GM13976 (cell line): ENCODE data around the gene CA5A.
A peak's percentile ranks its signal among the peaks of the same experiment; 100 is the strongest.

Source experiments
- DNase-seq: peaks from one replicate; pipeline ENCODE4 v3.0.0; 2012; ENCODE audit warnings: low spot score
- in situ Hi-C: fragments of 300-500 bp; cut with MboI; formaldehyde crosslinking; loops from one replicate; pipeline ENCODE4 v1.12.0; 2022; ENCODE audit warnings: low sequenced_read_pairs, mixed read lengths, inconsistent platforms; ENCODE audit not compliant: unreplicated experiment
- TF ChIP-seq, protein P1 (sequence below): IDR thresholded peaks from 2 replicates; pipeline ENCODE4 v1.5.1; 2012; ENCODE audit warnings: borderline replicate concordance, mild to moderate bottlenecking; ENCODE audit not compliant: insufficient read depth; ENCODE audit errors: extremely low read depth, missing control alignments, control extremely low read depth

CA5A gene

DNA sequence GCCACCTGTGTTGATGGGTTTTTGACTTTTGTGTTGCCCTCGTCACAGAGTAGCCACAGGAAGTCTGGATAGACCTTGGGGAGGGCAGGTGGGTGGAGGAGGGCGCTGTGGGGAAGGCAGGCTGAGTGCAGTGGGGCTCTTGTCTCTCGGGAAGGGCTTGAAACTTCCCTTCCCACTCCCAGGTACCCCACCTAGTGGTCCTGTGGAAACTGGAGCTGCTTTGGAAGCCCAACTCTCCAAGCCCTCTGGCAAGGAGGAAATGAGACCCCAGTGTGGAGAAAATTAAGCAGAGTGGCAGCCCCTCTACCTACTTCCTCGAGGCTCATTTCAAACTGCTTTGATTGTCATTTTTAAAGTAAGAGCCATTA is 9.2 kb downstream of the CA5A start:
- TF ChIP-seq, protein P1, sequence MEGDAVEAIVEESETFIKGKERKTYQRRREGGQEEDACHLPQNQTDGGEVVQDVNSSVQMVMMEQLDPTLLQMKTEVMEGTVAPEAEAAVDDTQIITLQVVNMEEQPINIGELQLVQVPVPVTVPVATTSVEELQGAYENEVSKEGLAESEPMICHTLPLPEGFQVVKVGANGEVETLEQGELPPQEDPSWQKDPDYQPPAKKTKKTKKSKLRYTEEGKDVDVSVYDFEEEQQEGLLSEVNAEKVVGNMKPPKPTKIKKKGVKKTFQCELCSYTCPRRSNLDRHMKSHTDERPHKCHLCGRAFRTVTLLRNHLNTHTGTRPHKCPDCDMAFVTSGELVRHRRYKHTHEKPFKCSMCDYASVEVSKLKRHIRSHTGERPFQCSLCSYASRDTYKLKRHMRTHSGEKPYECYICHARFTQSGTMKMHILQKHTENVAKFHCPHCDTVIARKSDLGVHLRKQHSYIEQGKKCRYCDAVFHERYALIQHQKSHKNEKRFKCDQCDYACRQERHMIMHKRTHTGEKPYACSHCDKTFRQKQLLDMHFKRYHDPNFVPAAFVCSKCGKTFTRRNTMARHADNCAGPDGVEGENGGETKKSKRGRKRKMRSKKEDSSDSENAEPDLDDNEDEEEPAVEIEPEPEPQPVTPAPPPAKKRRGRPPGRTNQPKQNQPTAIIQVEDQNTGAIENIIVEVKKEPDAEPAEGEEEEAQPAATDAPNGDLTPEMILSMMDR, result no peak
- in situ Hi-C loops, result no loop called here
- no peak for DNase-seq

DNA sequence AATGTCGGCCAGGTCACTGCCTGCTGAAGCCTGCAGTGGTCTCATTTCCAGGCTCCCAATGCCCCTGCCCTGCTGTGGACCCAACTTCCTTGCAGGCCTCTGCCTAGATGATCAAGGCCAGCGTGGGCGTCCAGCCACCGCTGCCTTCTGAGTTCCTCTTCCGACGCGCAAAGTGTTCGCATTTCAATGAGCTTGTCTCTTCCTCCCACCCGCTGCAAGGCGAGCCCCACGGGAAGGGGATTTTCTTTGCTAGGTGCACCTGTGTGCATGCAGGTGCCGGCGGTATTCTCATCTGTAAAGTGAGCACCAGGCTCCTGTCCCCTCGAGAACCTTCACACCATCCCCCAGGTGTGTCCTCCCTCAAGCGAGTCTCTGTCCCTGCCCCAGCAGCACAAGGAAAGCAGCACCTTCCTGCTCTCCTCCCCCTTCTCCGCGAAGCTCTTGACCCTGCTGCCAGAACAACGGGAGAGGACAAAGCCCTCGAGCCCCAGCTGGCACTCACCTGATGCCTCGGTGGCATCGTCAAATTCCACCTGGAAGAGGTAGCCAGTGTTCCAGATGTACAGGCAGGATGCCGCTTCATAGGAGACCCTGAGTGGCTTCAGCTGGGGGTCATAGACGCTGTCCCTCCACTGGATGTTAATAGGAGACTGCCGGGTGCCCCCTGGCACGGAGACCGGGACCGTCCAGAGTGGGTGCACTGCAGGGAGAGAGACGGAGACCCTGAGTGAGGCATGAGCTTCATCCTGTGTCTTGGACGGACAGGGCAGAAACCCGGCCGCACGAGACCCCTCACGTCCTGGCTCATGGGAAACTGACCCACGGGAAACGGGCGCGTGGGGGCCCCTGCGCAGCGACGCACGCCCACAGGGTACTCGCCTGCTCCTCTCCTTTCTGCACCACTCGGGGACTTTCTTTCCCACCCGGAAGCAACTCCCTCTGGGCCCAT is 9.8 kb downstream of the CA5A start:
- TF ChIP-seq, protein P1, result no peak
- DNase-seq, result peak; percentile 83

DNA sequence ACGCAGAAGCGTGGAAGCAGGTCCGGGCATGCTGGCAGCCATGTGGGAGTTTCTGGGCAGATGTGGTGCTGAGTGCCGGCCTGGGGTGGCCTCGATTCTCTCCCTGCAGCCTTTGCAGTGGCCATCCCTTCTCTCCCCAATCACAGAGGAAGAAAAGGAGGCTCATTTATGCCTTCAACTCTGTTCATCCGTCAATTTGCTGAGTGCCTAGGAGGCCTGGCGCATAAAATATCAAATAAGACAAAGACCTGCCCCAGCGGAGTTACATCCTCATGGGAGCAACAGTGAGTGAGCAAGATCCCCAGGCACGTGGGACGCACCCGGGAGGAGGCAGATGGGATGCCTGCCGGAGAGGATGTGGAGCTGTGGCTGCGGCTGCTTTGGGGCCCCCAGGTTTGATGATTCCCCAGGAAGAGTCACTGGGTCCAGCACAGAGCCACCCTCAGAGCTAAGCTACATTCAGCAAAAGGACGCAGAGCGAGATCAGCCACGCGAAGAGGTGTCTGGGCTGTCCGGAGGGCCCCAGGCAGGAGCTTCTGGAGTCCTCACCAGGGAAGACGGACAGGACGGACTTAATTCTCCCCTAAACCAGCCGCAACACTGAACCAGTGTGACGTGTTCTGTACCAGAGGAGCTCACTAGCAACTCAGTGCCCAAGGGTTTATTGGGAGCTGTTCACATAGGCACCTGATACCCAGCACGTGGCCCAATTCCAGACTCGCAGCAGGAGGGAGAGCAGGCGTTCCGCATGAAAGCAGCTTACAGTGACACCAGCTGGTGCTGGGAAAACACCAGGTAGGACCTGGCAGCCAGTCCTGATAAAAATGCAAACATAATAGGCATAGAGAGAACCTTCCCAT is 11.3 kb downstream of the CA5A start:
- no peak for DNase-seq
- TF ChIP-seq, protein P1, result no peak

More for the DNA sequence above, 9.8 kb downstream of the CA5A start:
- in situ Hi-C loops, result no loop called here

DNA sequence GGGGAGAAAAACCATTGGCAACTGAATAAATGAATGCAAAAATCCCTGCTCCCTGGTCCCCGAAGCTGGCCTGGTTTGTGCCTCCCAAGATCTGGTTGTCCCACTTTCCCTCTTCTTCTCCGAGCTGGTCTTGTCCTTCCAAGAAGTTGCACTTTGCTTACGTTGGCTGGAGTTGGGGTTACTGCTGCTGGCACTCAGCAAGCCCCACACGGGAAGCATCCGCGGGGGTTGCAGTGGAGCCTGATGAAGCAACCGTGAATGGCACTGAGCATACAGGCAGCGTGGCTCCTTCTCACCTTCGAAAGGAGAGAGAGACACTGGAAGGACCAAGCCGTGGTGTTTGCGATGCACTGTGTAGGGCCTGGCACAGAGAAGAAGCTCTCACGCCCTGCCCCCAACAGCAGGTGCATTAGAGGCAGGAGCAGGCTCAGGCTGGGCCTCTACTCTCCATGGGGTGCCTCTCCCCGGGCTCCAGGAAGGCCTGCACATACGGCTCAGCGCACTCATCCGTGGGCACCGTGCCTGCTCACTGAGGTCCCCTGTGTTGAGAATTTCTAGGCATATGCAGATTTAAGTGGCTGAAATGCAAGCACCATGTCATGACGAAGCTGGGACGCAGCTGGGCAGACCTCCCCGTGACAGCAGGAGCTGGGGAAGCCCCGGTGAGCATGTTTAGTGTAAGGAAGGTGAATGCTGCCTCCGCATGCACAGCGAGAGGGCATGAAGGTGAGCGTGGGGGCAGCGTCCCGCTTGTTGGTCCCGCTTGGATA is 12.1 kb downstream of the CA5A start:
- TF ChIP-seq, protein P1, result no peak
- peak; percentile 86 for DNase-seq
- in situ Hi-C loops, result no loop called here

More for the DNA sequence above, 11.3 kb downstream of the CA5A start:
- in situ Hi-C loops, result no loop called here

DNA sequence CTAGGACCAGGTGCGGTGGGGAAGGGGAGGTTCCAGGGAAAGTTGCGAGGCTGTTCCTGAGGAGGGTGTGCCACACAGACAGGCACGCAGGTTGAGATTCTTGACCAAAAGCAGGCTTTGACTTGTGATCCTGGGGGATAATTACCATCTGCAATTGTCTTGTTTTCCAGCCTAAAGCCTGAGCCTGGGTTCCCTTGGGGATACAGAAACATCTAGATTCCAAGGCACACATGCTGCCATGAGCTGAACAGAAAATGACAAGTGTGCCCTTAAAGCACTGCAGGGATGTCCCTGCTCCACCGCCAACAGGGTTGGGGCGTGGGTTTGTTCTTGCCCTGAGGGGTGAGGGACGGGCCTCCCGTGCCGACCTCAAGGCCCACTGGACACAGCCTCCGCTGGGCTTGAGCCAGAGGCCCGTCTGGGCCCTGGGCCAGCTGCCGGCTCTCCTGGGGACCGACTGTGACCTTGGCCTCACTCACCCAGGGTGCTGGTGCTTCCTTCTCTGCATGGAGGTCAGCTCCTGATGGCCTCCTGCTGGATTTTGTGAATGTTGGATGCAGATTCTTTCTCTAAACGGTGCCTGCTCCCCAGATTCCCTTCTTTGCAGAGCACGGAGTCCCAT is 14.0 kb downstream of the CA5A start:
- DNase-seq, result no peak
- in situ Hi-C loops, result no loop called here
- TF ChIP-seq, protein P1, result no peak
